HepG2 (cell line): Measurements from ENCODE around the gene SBSN. TPM values are rescaled to one million over a fixed set of nuclear protein-coding genes. Genes with fewer than 3 reads are reported as not detected.

Source experiments
- polyA plus RNA-seq, 8 experiments: library from polyadenylated mRNA; depleted of rRNA in 3 of 8; stranded (reverse) in 7 of 8; unstranded in 1 of 8; fragments of >200 nt; fragmentation: Illumina TruSeq in 4 of 8; extraction: Trizol in 4 of 8; gene quantifications; 2 replicates each; pipeline versions ENCODE4 v1.2.1 to v1.2.3, GENCODE V29; 2011 to 2016; ENCODE audit warnings: low read depth in 4 of 8, missing spikeins in 1 of 8, mixed read lengths in 1 of 8; ENCODE audit not compliant: insufficient read depth in 1 of 8
- total RNA-seq, 5 experiments: library from RNA; depleted of rRNA; stranded (reverse); fragments of >200 nt; fragmentation: Illumina TruSeq; extraction: Trizol; gene quantifications; 2 replicates each; pipeline ENCODE4 v1.2.3, GENCODE V29; 2016; ENCODE audit warnings: low read depth in 1 of 5
- TF ChIP-seq, protein P1 (sequence below): IDR thresholded peaks from 2 replicates; pipeline ENCODE4 v1.4.0; 2020; ENCODE audit warnings: mild to moderate bottlenecking, missing genetic modification reagents

The SBSN gene
- total and polyA plus RNA-seq, 2 of the 13 experiments (the other 11 are each of a cell fraction or from before 2014, with no cell fraction given), result not detected

DNA sequence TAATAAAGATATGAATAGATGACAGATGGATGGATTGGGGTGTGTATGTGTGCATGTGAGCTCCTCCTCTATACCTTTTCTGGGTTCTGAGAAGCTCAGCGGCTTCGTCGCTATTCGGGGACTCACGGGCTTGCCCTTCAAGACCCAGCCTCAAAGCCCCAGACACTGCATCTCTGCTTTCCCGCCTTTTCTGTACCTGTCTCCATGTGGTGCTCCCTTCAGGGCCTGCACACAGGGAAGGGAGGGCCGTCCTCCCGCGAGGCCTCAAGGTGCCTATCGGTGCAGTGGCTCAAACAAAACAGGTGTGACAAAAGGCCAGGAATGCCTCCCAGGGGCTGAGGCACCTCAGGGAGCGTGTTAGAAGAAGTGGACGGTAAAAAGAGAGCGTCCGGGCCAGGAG lies 54.0 kb downstream of the SBSN start (continued):
- TF ChIP-seq, protein P1, sequence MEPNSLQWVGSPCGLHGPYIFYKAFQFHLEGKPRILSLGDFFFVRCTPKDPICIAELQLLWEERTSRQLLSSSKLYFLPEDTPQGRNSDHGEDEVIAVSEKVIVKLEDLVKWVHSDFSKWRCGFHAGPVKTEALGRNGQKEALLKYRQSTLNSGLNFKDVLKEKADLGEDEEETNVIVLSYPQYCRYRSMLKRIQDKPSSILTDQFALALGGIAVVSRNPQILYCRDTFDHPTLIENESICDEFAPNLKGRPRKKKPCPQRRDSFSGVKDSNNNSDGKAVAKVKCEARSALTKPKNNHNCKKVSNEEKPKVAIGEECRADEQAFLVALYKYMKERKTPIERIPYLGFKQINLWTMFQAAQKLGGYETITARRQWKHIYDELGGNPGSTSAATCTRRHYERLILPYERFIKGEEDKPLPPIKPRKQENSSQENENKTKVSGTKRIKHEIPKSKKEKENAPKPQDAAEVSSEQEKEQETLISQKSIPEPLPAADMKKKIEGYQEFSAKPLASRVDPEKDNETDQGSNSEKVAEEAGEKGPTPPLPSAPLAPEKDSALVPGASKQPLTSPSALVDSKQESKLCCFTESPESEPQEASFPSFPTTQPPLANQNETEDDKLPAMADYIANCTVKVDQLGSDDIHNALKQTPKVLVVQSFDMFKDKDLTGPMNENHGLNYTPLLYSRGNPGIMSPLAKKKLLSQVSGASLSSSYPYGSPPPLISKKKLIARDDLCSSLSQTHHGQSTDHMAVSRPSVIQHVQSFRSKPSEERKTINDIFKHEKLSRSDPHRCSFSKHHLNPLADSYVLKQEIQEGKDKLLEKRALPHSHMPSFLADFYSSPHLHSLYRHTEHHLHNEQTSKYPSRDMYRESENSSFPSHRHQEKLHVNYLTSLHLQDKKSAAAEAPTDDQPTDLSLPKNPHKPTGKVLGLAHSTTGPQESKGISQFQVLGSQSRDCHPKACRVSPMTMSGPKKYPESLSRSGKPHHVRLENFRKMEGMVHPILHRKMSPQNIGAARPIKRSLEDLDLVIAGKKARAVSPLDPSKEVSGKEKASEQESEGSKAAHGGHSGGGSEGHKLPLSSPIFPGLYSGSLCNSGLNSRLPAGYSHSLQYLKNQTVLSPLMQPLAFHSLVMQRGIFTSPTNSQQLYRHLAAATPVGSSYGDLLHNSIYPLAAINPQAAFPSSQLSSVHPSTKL (CRISPR knock-in tag), result no peak

Other genes with a start within 250 kb of the SBSN start
- 25.7 and 47.6 TPM in 2 replicates for gene HAMP, start 245.8 kb downstream of the SBSN start, total RNA-seq (2016; rRNA removed; fragmentation: Illumina TruSeq; extraction: Trizol)
- gene HAMP, start 245.8 kb downstream of the SBSN start, polyA plus RNA-seq (2011; rRNA removed), result 36.1 and 73.0 TPM in 2 replicates
- gene MAG, start 236.2 kb downstream of the SBSN start, total RNA-seq (2016; rRNA removed; fragmentation: Illumina TruSeq; extraction: Trizol), result 0.80 and 1.3 TPM in 2 replicates
- 0.17 and 0.20 TPM in 2 replicates for gene MAG, start 236.2 kb downstream of the SBSN start, polyA plus RNA-seq (2011; rRNA removed)
- 0.49 and 0.71 TPM in 2 replicates for gene CD22, start 199.1 kb downstream of the SBSN start, total RNA-seq (2016; rRNA removed; fragmentation: Illumina TruSeq; extraction: Trizol)
- 0.98 and 1.7 TPM in 2 replicates for gene CD22, start 199.1 kb downstream of the SBSN start, polyA plus RNA-seq (2011; rRNA removed)
- gene FFAR1, start 180.4 kb downstream of the SBSN start, total RNA-seq (2016; rRNA removed; fragmentation: Illumina TruSeq; extraction: Trizol), result not detected in 2 replicates
- gene FFAR1, start 180.4 kb downstream of the SBSN start, polyA plus RNA-seq (2011; rRNA removed), result not detected in 2 replicates
- gene FFAR3, start 169.9 kb downstream of the SBSN start, total RNA-seq (2016; rRNA removed; fragmentation: Illumina TruSeq; extraction: Trizol), result not detected in 2 replicates
- gene FFAR3, start 169.9 kb downstream of the SBSN start, polyA plus RNA-seq (2011; rRNA removed), result not detected in 2 replicates
- gene GPR42, start 157.2 kb downstream of the SBSN start, total RNA-seq (2016; rRNA removed; fragmentation: Illumina TruSeq; extraction: Trizol), result not detected in 2 replicates
- gene GPR42, start 157.2 kb downstream of the SBSN start, polyA plus RNA-seq (2011; rRNA removed), result not detected in 2 replicates
- gene FFAR2, start 80.1 kb downstream of the SBSN start, total RNA-seq (2016; rRNA removed; fragmentation: Illumina TruSeq; extraction: Trizol), result not detected in 2 replicates
- 0.12 and 0.30 TPM in 2 replicates for gene FFAR2, start 80.1 kb downstream of the SBSN start, polyA plus RNA-seq (2011; rRNA removed)
- gene KRTDAP, start 37.8 kb downstream of the SBSN start, total RNA-seq (2016; rRNA removed; fragmentation: Illumina TruSeq; extraction: Trizol), result 0.86 TPM in 1 of 2 replicates, not detected in the other
- gene KRTDAP, start 37.8 kb downstream of the SBSN start, polyA plus RNA-seq (2011; rRNA removed), result 0.67 and 1.5 TPM in 2 replicates
- gene DMKN, start 14.7 kb downstream of the SBSN start, total RNA-seq (2016; rRNA removed; fragmentation: Illumina TruSeq; extraction: Trizol), result 57.0 and 57.1 TPM in 2 replicates
- gene DMKN, start 14.7 kb downstream of the SBSN start, polyA plus RNA-seq (2011; rRNA removed), result 50.8 and 71.8 TPM in 2 replicates
- gene GAPDHS, start 5.1 kb upstream of the SBSN start, total RNA-seq (2016; rRNA removed; fragmentation: Illumina TruSeq; extraction: Trizol), result not detected in 2 replicates
- 0.09 TPM in 1 of 2 replicates, not detected in the other for gene GAPDHS, start 5.1 kb upstream of the SBSN start, polyA plus RNA-seq (2011; rRNA removed)
- 85.8 and 141 TPM in 2 replicates for gene TMEM147, start 17.3 kb upstream of the SBSN start, total RNA-seq (2016; rRNA removed; fragmentation: Illumina TruSeq; extraction: Trizol)
- 176 and 188 TPM in 2 replicates for gene TMEM147, start 17.3 kb upstream of the SBSN start, polyA plus RNA-seq (2011; rRNA removed)
- 0.11 TPM in 1 of 2 replicates, not detected in the other for gene ATP4A, start 35.3 kb upstream of the SBSN start, total RNA-seq (2016; rRNA removed; fragmentation: Illumina TruSeq; extraction: Trizol)
- gene ATP4A, start 35.3 kb upstream of the SBSN start, polyA plus RNA-seq (2011; rRNA removed), result 0.08 and 0.09 TPM in 2 replicates
- not detected in 2 replicates for gene PMIS2, start 57.9 kb upstream of the SBSN start, total RNA-seq (2016; rRNA removed; fragmentation: Illumina TruSeq; extraction: Trizol)
- not detected in 2 replicates for gene PMIS2, start 57.9 kb upstream of the SBSN start, polyA plus RNA-seq (2011; rRNA removed)
- gene HAUS5, start 84.4 kb upstream of the SBSN start, total RNA-seq (2016; rRNA removed; fragmentation: Illumina TruSeq; extraction: Trizol), result 9.2 and 17.7 TPM in 2 replicates
- 10.3 and 11.1 TPM in 2 replicates for gene HAUS5, start 84.4 kb upstream of the SBSN start, polyA plus RNA-seq (2011; rRNA removed)
- 49.7 and 55.3 TPM in 2 replicates for gene RBM42, start 100.7 kb upstream of the SBSN start, total RNA-seq (2016; rRNA removed; fragmentation: Illumina TruSeq; extraction: Trizol)
- 27.2 and 30.6 TPM in 2 replicates for gene RBM42, start 100.7 kb upstream of the SBSN start, polyA plus RNA-seq (2011; rRNA removed)
- gene ETV2, start 113.4 kb upstream of the SBSN start, total RNA-seq (2016; rRNA removed; fragmentation: Illumina TruSeq; extraction: Trizol), result 0.20 and 0.46 TPM in 2 replicates
- gene ETV2, start 113.4 kb upstream of the SBSN start, polyA plus RNA-seq (2011; rRNA removed), result 0.07 and 0.18 TPM in 2 replicates
- gene COX6B1, start 120.0 kb upstream of the SBSN start, total RNA-seq (2016; rRNA removed; fragmentation: Illumina TruSeq; extraction: Trizol), result 487 and 598 TPM in 2 replicates
- gene COX6B1, start 120.0 kb upstream of the SBSN start, polyA plus RNA-seq (2011; rRNA removed), result 469 and 481 TPM in 2 replicates
- gene UPK1A, start 138.2 kb upstream of the SBSN start, total RNA-seq (2016; rRNA removed; fragmentation: Illumina TruSeq; extraction: Trizol), result not detected in 2 replicates
- gene UPK1A, start 138.2 kb upstream of the SBSN start, polyA plus RNA-seq (2011; rRNA removed), result 2.5 and 2.9 TPM in 2 replicates
- gene ZBTB32, start 176.2 kb upstream of the SBSN start, total RNA-seq (2016; rRNA removed; fragmentation: Illumina TruSeq; extraction: Trizol), result not detected in 2 replicates
- gene ZBTB32, start 176.2 kb upstream of the SBSN start, polyA plus RNA-seq (2011; rRNA removed), result not detected in 2 replicates
- 6.2 TPM in 2 replicates for gene KMT2B, start 189.7 kb upstream of the SBSN start, total RNA-seq (2016; rRNA removed; fragmentation: Illumina TruSeq; extraction: Trizol)
- gene KMT2B, start 189.7 kb upstream of the SBSN start, polyA plus RNA-seq (2011; rRNA removed), result 16.9 and 19.2 TPM in 2 replicates
- gene IGFLR1, start 214.1 kb upstream of the SBSN start, total RNA-seq (2016; rRNA removed; fragmentation: Illumina TruSeq; extraction: Trizol), result 3.4 and 5.4 TPM in 2 replicates
- gene IGFLR1, start 214.1 kb upstream of the SBSN start, polyA plus RNA-seq (2011; rRNA removed), result 7.4 and 8.9 TPM in 2 replicates
- gene U2AF1L4, start 217.1 kb upstream of the SBSN start, total RNA-seq (2016; rRNA removed; fragmentation: Illumina TruSeq; extraction: Trizol), result 4.7 and 7.9 TPM in 2 replicates
- 14.2 and 15.4 TPM in 2 replicates for gene U2AF1L4, start 217.1 kb upstream of the SBSN start, polyA plus RNA-seq (2011; rRNA removed)
- gene PSENEN, start 217.3 kb upstream of the SBSN start, total RNA-seq (2016; rRNA removed; fragmentation: Illumina TruSeq; extraction: Trizol), result 20.0 and 34.2 TPM in 2 replicates
- 16.9 and 22.6 TPM in 2 replicates for gene PSENEN, start 217.3 kb upstream of the SBSN start, polyA plus RNA-seq (2011; rRNA removed)
- 3.5 and 6.3 TPM in 2 replicates for gene LIN37, start 220.3 kb upstream of the SBSN start, total RNA-seq (2016; rRNA removed; fragmentation: Illumina TruSeq; extraction: Trizol)
- gene LIN37, start 220.3 kb upstream of the SBSN start, polyA plus RNA-seq (2011; rRNA removed), result 8.7 and 8.9 TPM in 2 replicates
- gene HSPB6, start 228.7 kb upstream of the SBSN start, total RNA-seq (2016; rRNA removed; fragmentation: Illumina TruSeq; extraction: Trizol), result not detected in 2 replicates
- gene HSPB6, start 228.7 kb upstream of the SBSN start, polyA plus RNA-seq (2011; rRNA removed), result 0.08 and 0.18 TPM in 2 replicates
- gene PROSER3, start 229.9 kb upstream of the SBSN start, total RNA-seq (2016; rRNA removed; fragmentation: Illumina TruSeq; extraction: Trizol), result 4.5 and 5.7 TPM in 2 replicates
- 5.1 and 6.2 TPM in 2 replicates for gene PROSER3, start 229.9 kb upstream of the SBSN start, polyA plus RNA-seq (2011; rRNA removed)
- gene ARHGAP33, start 247.3 kb upstream of the SBSN start, total RNA-seq (2016; rRNA removed; fragmentation: Illumina TruSeq; extraction: Trizol), result 0.83 and 1.3 TPM in 2 replicates
- gene ARHGAP33, start 247.3 kb upstream of the SBSN start, polyA plus RNA-seq (2011; rRNA removed), result 2.7 and 4.1 TPM in 2 replicates